ENCODE data around the gene BRWD1. TPM values are rescaled to one million over a fixed set of nuclear protein-coding genes. Genes with fewer than 3 reads are reported as not detected.
"Not testable (repeated sequence)": the region's sequence is repeated elsewhere in the genome, so short reads cannot be mapped to it uniquely, and the experiment has no call there.

Gene BRWD1
- total RNA-seq, 1 experiment from 2014 or later = 53.3 TPM

GRCh38 chr21:39161064-39161463 is 152.4 kb downstream of the BRWD1 start (continued):
- TF ChIP-seq, protein P1, sequence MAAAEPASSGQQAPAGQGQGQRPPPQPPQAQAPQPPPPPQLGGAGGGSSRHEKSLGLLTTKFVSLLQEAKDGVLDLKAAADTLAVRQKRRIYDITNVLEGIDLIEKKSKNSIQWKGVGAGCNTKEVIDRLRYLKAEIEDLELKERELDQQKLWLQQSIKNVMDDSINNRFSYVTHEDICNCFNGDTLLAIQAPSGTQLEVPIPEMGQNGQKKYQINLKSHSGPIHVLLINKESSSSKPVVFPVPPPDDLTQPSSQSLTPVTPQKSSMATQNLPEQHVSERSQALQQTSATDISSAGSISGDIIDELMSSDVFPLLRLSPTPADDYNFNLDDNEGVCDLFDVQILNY (CRISPR knock-in tag; IDR thresholded peaks at IDR 0.05) = no peak
- no peak for TF ChIP-seq GTF2I (CRISPR knock-in tag; conservative IDR thresholded peaks at IDR 0.05)
- no peak for TF ChIP-seq ETV6 (CRISPR knock-in tag; IDR thresholded peaks at IDR 0.05)

GRCh38 chr21:39159342-39160063 is 153.9 kb downstream of the BRWD1 start:
- Mint-ChIP-seq H3K4me3 (no peak overlapping the region), H3K27me3 (ENCODE audit: low read depth) (peaks cover 4% of the 10 kb centered on the region; the same call in 1 of the 2 replicates), H3K4me1 (no peaks in the 10 kb centered on the region), H3K36me3 (peaks cover 20% of the 10 kb centered on the region), H3K27ac (no peak overlapping the region), H3K9me3 (peaks cover 26% of the 10 kb centered on the region)
- ATAC-seq (no peak), DNase-seq (ENCODE audit: low spot score) (no peak)
- ChIA-PET POLR2A (no interaction called here), CTCF (no interaction called here)
- TF ChIP-seq SMAD3 (CRISPR knock-in tag; IDR thresholded peaks at IDR 0.05; ENCODE audit: borderline replicate concordance) (no peak), CBFB (CRISPR knock-in tag; IDR thresholded peaks at IDR 0.05; ENCODE audit: low read depth) (no peak), KAT7 (CRISPR knock-in tag; IDR thresholded peaks at IDR 0.05; ENCODE audit: borderline replicate concordance) (no peak), CREB1 (CRISPR knock-in tag; IDR thresholded peaks at IDR 0.05) (no peak), ZNF121 (CRISPR knock-in tag; IDR thresholded peaks at IDR 0.05) (no peak), ZNF263 (CRISPR knock-in tag; IDR thresholded peaks at IDR 0.05; ENCODE audit: low read depth) (no peak), NR2C2 (CRISPR knock-in tag; IDR thresholded peaks at IDR 0.05) (no peak), SMAD4 (CRISPR knock-in tag; IDR thresholded peaks at IDR 0.05) (no peak), TEAD1 (CRISPR knock-in tag; IDR thresholded peaks at IDR 0.05) (no peak), FOXK1 (CRISPR knock-in tag; IDR thresholded peaks at IDR 0.05) (no peak)
- TF ChIP-seq, protein P2, sequence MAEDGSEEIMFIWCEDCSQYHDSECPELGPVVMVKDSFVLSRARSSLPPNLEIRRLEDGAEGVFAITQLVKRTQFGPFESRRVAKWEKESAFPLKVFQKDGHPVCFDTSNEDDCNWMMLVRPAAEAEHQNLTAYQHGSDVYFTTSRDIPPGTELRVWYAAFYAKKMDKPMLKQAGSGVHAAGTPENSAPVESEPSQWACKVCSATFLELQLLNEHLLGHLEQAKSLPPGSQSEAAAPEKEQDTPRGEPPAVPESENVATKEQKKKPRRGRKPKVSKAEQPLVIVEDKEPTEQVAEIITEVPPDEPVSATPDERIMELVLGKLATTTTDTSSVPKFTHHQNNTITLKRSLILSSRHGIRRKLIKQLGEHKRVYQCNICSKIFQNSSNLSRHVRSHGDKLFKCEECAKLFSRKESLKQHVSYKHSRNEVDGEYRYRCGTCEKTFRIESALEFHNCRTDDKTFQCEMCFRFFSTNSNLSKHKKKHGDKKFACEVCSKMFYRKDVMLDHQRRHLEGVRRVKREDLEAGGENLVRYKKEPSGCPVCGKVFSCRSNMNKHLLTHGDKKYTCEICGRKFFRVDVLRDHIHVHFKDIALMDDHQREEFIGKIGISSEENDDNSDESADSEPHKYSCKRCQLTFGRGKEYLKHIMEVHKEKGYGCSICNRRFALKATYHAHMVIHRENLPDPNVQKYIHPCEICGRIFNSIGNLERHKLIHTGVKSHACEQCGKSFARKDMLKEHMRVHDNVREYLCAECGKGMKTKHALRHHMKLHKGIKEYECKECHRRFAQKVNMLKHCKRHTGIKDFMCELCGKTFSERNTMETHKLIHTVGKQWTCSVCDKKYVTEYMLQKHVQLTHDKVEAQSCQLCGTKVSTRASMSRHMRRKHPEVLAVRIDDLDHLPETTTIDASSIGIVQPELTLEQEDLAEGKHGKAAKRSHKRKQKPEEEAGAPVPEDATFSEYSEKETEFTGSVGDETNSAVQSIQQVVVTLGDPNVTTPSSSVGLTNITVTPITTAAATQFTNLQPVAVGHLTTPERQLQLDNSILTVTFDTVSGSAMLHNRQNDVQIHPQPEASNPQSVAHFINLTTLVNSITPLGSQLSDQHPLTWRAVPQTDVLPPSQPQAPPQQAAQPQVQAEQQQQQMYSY (CRISPR knock-in tag; IDR thresholded peaks at IDR 0.05) = no peak
- TF ChIP-seq, protein P3, sequence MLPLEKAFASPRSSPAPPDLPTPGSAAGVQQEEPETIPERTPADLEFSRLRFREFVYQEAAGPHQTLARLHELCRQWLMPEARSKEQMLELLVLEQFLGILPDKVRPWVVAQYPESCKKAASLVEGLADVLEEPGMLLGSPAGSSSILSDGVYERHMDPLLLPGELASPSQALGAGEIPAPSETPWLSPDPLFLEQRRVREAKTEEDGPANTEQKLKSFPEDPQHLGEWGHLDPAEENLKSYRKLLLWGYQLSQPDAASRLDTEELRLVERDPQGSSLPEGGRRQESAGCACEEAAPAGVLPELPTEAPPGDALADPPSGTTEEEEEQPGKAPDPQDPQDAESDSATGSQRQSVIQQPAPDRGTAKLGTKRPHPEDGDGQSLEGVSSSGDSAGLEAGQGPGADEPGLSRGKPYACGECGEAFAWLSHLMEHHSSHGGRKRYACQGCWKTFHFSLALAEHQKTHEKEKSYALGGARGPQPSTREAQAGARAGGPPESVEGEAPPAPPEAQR (CRISPR knock-in tag; IDR thresholded peaks at IDR 0.05) = no peak

DNA sequence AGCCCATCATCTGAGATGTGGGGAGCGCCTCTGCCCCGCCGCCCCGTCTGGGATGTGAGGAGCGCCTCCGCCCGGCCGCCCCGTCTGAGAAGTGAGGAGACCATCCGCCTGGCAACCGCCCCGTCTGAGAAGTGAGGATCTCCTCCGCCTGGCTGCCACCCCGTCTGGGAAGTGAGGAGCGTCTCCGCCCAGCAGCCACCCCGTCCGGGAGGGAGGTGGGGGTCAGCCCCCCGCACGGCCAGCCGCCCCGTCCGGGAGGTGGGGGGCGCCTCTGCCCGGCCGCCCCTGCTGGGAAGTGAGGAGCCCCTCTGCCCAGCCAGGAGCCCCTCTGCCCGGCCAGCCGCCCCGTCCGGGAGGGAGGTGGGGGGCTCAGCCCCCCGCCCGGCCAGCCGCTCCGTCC is 156.2 kb downstream of the BRWD1 start:
- H3K27me3 Mint-ChIP-seq (ENCODE audit: low read depth); H3K27ac Mint-ChIP-seq; H3K4me3 Mint-ChIP-seq; DNase-seq (ENCODE audit: low spot score); H3K4me1 Mint-ChIP-seq; ATAC-seq; H3K36me3 Mint-ChIP-seq; POLR2A ChIA-PET; CTCF ChIA-PET; H3K9me3 Mint-ChIP-seq: not testable (repeated sequence)

DNA sequence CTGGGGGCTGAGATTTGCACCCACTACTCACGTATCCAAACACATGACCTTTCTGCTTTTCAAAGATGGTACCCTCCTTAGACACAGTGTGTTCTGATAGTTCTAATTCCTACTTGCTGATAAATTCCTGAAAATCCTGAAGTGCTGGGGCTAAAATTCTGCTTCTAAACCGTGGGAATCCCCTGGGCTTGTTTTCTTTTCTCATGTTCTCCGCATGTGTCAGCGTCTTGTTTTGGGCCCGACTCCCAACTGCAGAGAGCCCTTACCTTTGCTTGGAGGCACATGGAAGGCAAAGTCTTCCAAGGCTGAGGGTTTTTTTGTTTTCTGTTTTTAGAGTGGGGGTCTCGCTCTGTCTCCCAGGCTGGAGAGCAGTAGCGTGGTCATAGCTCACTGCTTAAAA is 157.4 kb downstream of the BRWD1 start:
- CTCF ChIA-PET = no interaction called here
- Mint-ChIP-seq H3K4me3 (no peak overlapping the region), H3K27me3 (ENCODE audit: low read depth) (no peaks in the 10 kb centered on the region), H3K4me1 (no peaks in the 10 kb centered on the region), H3K9me3 (peaks cover 4% of the 10 kb centered on the region), H3K36me3 (peaks cover 10% of the 10 kb centered on the region), H3K27ac (no peak overlapping the region)
- POLR2A ChIA-PET = no interaction called here
- no peak for TF ChIP-seq TEAD4 (CRISPR knock-in tag; IDR thresholded peaks at IDR 0.05)
- ATAC-seq = no peak
- DNase-seq (ENCODE audit: low spot score) = no peak

All from WTC11 (cell line).